RWPE2 (cell line): ENCODE data around the gene ADGRL2.

Source experiments
- ATAC-seq: fragments of 200-7000 bp; cut with Tn5 transposase; 3 replicates; pipeline ENCODE4 v1.9.1; 2021; ENCODE audit warnings: low read depth
- DNase-seq: peaks from one replicate; pipeline ENCODE4 v3.0.0-alpha.2; 2020; ENCODE audit warnings: low spot score
- H3K27ac ChIP-seq: fragments of 450-650 bp; 2 replicates; pipeline ENCODE4 v1.5.1; 2017; ENCODE audit warnings: mild to moderate bottlenecking; ENCODE audit not compliant: poor library complexity, severe bottlenecking
- H3K27me3 ChIP-seq: fragments of 250-450 bp; sonication (Bioruptor Pico); 2 replicates; pipeline ENCODE4 v1.5.1; 2021; ENCODE audit warnings: mild to moderate bottlenecking, moderate library complexity; ENCODE audit not compliant: insufficient read depth, poor library complexity, severe bottlenecking
- H3K36me3 ChIP-seq: fragments of 250-450 bp; sonication (Bioruptor Pico); 2 replicates; pipeline ENCODE4 v1.5.1; 2020; ENCODE audit warnings: low read depth, mild to moderate bottlenecking, moderate library complexity
- H3K4me1 ChIP-seq: fragments of 250-450 bp; sonication (Bioruptor Pico); 2 replicates; pipeline ENCODE4 v1.5.1; 2021; ENCODE audit warnings: mild to moderate bottlenecking, moderate library complexity; ENCODE audit not compliant: insufficient read depth, poor library complexity, severe bottlenecking
- H3K4me3 ChIP-seq: fragments of 250-450 bp; sonication (Bioruptor Pico); 2 replicates; pipeline ENCODE4 v1.5.1; 2021; ENCODE audit warnings: mild to moderate bottlenecking, moderate library complexity; ENCODE audit not compliant: severe bottlenecking
- H3K9me3 ChIP-seq: fragments of 250-450 bp; sonication (Bioruptor Pico); 2 replicates; pipeline ENCODE4 v1.5.1; 2021; ENCODE audit warnings: mild to moderate bottlenecking, moderate library complexity; ENCODE audit not compliant: severe bottlenecking
- CTCF ChIP-seq: fragments of 450-650 bp; IDR thresholded peaks from one replicate; pipeline ENCODE4 v1.5.1; 2017; ENCODE audit warnings: mild to moderate bottlenecking, moderate library complexity; ENCODE audit not compliant: poor library complexity, severe bottlenecking

ADGRL2 gene

DNA sequence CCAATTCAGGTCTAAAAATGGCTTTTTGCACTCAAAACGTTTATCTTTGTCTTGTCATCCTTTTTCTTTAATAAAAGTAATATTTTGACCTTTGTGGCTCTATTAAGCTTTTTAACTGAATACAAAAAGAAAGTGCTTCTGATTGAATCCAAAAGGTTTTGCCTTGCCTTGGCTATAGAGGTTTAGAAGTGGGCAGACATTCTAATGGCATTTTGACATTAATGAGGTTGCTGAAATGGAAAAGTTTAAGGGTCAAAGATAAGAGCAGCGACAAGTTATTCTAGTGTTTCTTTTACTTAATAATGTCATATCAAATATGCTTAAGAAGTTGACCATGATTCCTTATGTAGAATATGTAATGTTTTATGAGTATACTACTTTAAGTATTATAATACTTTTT lies 120.2 kb downstream of the ADGRL2 start:
- Histone ChIP-seq H3K9me3 (no peaks in the 10 kb centered on the region), H3K4me3 (no peak overlapping the region), H3K27me3 (no peaks in the 10 kb centered on the region), H3K4me1 (no peaks in the 10 kb centered on the region), H3K36me3 (no peaks in the 10 kb centered on the region), H3K27ac (no peak overlapping the region)
- TF ChIP-seq CTCF = no peak
- DNase-seq = no peak
- ATAC-seq = no peak

- H3K4me1 ChIP-seq = no peaks in the 10 kb centered on the region
- no peaks in the 10 kb centered on the region for H3K27me3 ChIP-seq
- no peak for DNase-seq
- no peaks in the 10 kb centered on the region for H3K9me3 ChIP-seq
- ATAC-seq = no peak
- no peaks in the 10 kb centered on the region for H3K36me3 ChIP-seq
- no peak overlapping the region for H3K27ac ChIP-seq
- H3K4me3 ChIP-seq = no peak overlapping the region
- TF ChIP-seq CTCF = no peak
Measured at GRCh38 chr1:81921344-81921743, 120.6 kb downstream of the ADGRL2 start.

DNA sequence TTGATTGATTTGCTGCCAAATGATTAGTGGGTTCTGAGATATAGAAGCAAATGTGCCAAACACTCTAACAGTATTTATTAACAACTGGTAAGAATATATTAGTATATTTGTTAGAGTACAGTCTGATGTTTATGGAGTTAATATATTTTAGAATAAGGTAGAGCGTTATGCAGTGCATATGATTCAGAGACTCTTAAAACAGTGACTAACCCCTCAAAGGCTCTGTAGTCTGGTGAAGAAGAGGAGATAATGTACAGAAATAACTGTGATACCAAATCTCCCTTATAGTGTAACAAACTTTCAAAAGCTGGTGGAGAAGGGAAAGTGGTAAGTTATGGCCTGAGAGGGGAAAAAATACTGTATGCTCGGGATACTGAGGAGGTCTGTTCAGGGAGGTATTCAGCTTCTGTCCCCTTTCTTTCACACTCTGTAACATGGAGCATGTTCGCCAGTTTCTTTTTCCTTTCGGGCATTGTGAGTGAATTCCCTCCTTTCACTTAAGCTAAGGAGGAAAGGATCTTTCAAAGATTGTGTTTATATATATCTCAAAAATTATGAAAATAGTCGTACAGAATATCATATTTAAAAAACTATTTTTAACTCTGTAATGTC lies 121.2 kb downstream of the ADGRL2 start:
- Histone ChIP-seq H3K9me3 (no peaks in the 10 kb centered on the region), H3K27ac (no peak overlapping the region), H3K27me3 (no peaks in the 10 kb centered on the region), H3K4me1 (no peaks in the 10 kb centered on the region), H3K4me3 (no peak overlapping the region), H3K36me3 (no peaks in the 10 kb centered on the region)
- ATAC-seq (no peak), DNase-seq (no peak)
- no peak for TF ChIP-seq CTCF

GRCh38 chr1:81922955-81923354 lies 122.2 kb downstream of the ADGRL2 start:
- Histone ChIP-seq H3K4me1 (no peaks in the 10 kb centered on the region), H3K9me3 (no peaks in the 10 kb centered on the region), H3K27ac (no peak overlapping the region), H3K27me3 (no peaks in the 10 kb centered on the region), H3K36me3 (no peaks in the 10 kb centered on the region), H3K4me3 (no peak overlapping the region)
- no peak for ATAC-seq
- DNase-seq = no peak
- no peak for TF ChIP-seq CTCF

GRCh38 chr1:81929106-81929505 lies 128.4 kb downstream of the ADGRL2 start:
- ATAC-seq = no peak
- Histone ChIP-seq H3K4me1 (no peaks in the 10 kb centered on the region), H3K9me3 (no peaks in the 10 kb centered on the region), H3K36me3 (no peaks in the 10 kb centered on the region), H3K27ac (no peak overlapping the region), H3K27me3 (no peaks in the 10 kb centered on the region), H3K4me3 (no peak overlapping the region)
- DNase-seq = no peak
- no peak for TF ChIP-seq CTCF
